HCT116 (cell line): ENCODE results near the gene PIK3IP1. TPM values are rescaled to one million over a fixed set of nuclear protein-coding genes. Genes with fewer than 3 reads are reported as not detected.

Experiments used
- ATAC-seq: fragments of 200-7000 bp; cut with Tn5 transposase; 2 replicates; pipeline ENCODE4 v1.9.1; 2020; ENCODE audit warnings: mild to moderate bottlenecking, moderate library complexity
- BruUV-seq: library from RNA; stranded (reverse); fragments of 400-500 nt; replicated peaks from 2 replicates; lab custom pipeline; 2021; lab: Mats Ljungman, UMichigan
- CTCF ChIA-PET: fragments of 300-600 bp; sonication (Branson Sonifier 250); formaldehyde crosslinking; loops from one replicate; lab custom pipeline; 2021; ENCODE audit warnings: antibody characterized with exemption; lab: Charles Lee
- POLR2A ChIA-PET: fragments of 300-600, 350-600 bp; sonication (Branson Sonifier 250); formaldehyde crosslinking; loops from one replicate; lab custom pipeline; 2021; ENCODE audit warnings: antibody characterized with exemption; lab: Charles Lee
- RAD21 ChIA-PET, 2 experiments: fragments of 300-600 bp; sonication (Branson Sonifier 250); formaldehyde crosslinking; loops; one replicate each; lab custom pipeline; 2023; ENCODE audit warnings: low total read pairs in 2 of 2; ENCODE audit not compliant: uncharacterized antibody in 2 of 2, unreplicated experiment in 2 of 2, low non-redundant PET in 1 of 2; lab: Charles Lee
- DNase-seq: peaks from one replicate; pipeline ENCODE4 v3.0.0-alpha.2; 2010; ENCODE audit warnings: low read depth, low spot score
- H2AFZ ChIP-seq: fragments of 200-600 bp; shearing (Covaris generic), sonication (generic); 2 replicates; pipeline ENCODE4 v1.6.1; 2017; ENCODE audit warnings: low read depth, mixed run types, mixed read lengths, antibody characterized with exemption, low read length; ENCODE audit not compliant: poor library complexity, severe bottlenecking
- H3K27ac ChIP-seq: 2 replicates; pipeline ENCODE4 v1.5.1; 2012; ENCODE audit warnings: low read depth, low read length
- H3K27me3 ChIP-seq: fragments of 200-600 bp; sonication (generic); 2 replicates; pipeline ENCODE4 v1.6.1; 2016; ENCODE audit warnings: mixed run types, low read length, mixed read lengths; ENCODE audit not compliant: insufficient read depth
- H3K36me3 ChIP-seq, 2 experiments: fragments of 200-500 bp in 1 of 2; fragments of 200-600 bp in 1 of 2; sonication (Bioruptor generic) in 1 of 2; sonication (generic) in 1 of 2; 2 replicates each; pipeline versions ENCODE4 v1.5.1 to v1.6.1; 2014 to 2016; ENCODE audit warnings: low read length in 2 of 2, inconsistent platforms in 1 of 2, mixed read lengths in 1 of 2, mixed run types in 1 of 2; ENCODE audit not compliant: insufficient read depth in 2 of 2, control insufficient read depth in 1 of 2
- H3K4me1 ChIP-seq, 2 experiments: fragments of 200-600 bp in 1 of 2; sonication (generic) in 1 of 2; 2 replicates each; pipeline versions ENCODE4 v1.5.1 to v1.6.1; 2012 to 2017; ENCODE audit warnings: low read length in 2 of 2, inconsistent platforms in 1 of 2, mild to moderate bottlenecking in 1 of 2, mixed read lengths in 1 of 2, mixed run types in 1 of 2, moderate library complexity in 1 of 2; ENCODE audit not compliant: insufficient read depth in 2 of 2, control insufficient read depth in 1 of 2
- H3K4me2 ChIP-seq: fragments of 200-600 bp; sonication (generic); 2 replicates; pipeline ENCODE4 v1.6.1; 2017; ENCODE audit warnings: mixed run types, low read length, mixed read lengths
- H3K4me3 ChIP-seq, 2 experiments: fragments of 200-600 bp in 1 of 2; sonication (generic) in 1 of 2; replicated peaks in 1 of 2; 2 replicates each; pipeline ENCODE4 v1.5.1; 2011 to 2016; ENCODE audit warnings: low read length in 2 of 2, control low read depth in 1 of 2, low read depth in 1 of 2, mild to moderate bottlenecking in 1 of 2, mixed read lengths in 1 of 2, mixed run types in 1 of 2
- H3K79me2 ChIP-seq: fragments of 200-600 bp; sonication (generic); 2 replicates; pipeline ENCODE4 v1.6.1; 2017; ENCODE audit warnings: mild to moderate bottlenecking, mixed run types, low read length, moderate library complexity, mixed read lengths; ENCODE audit not compliant: insufficient read depth
- H3K9ac ChIP-seq: fragments of 200-600 bp; sonication (generic); 2 replicates; pipeline ENCODE4 v1.6.1; 2016; ENCODE audit warnings: low read length, mixed read lengths
- H3K9me2 ChIP-seq: fragments of 200-600 bp; sonication (generic), shearing (Covaris generic); 2 replicates; pipeline ENCODE4 v1.6.1; 2017; ENCODE audit warnings: mixed run types, mild to moderate bottlenecking, moderate library complexity; ENCODE audit not compliant: insufficient read depth
- H3K9me3 ChIP-seq, 2 experiments: fragments of 200-500 bp in 1 of 2; fragments of 200-600 bp in 1 of 2; sonication (Bioruptor generic) in 1 of 2; sonication (generic) in 1 of 2; 2 replicates each; pipeline ENCODE4 v1.6.1; 2014 to 2017; ENCODE audit warnings: low read length in 2 of 2, mixed read lengths in 2 of 2, inconsistent platforms in 1 of 2, low read depth in 1 of 2, mild to moderate bottlenecking in 1 of 2, mixed run types in 1 of 2, moderate library complexity in 1 of 2; ENCODE audit not compliant: control insufficient read depth in 1 of 2, insufficient read depth in 1 of 2
- H4K20me1 ChIP-seq: fragments of 200-600 bp; sonication (generic), shearing (Covaris generic); 2 replicates; pipeline ENCODE4 v1.6.1; 2017; ENCODE audit warnings: mixed run types, mild to moderate bottlenecking, moderate library complexity; ENCODE audit not compliant: insufficient read depth
- EZH2 ChIP-seq: fragments of 200-600 bp; sonication (generic); IDR thresholded peaks from 2 replicates; pipeline ENCODE4 v1.6.1; 2017; ENCODE audit warnings: antibody characterized with exemption, mixed run types
- EZH2phosphoT487 ChIP-seq: fragments of 200-600 bp; IDR thresholded peaks from 2 replicates; pipeline ENCODE4 v1.6.1; 2018; ENCODE audit warnings: antibody characterized with exemption, borderline replicate concordance
- FOSL1 ChIP-seq: IDR thresholded peaks from 2 replicates; pipeline ENCODE4 v1.6.1; 2012; ENCODE audit warnings: low read depth
- JUND ChIP-seq: IDR thresholded peaks from 2 replicates; pipeline ENCODE4 v1.6.1; 2012
- RAD21 ChIP-seq: IDR thresholded peaks from 2 replicates; pipeline ENCODE4 v1.6.1; 2012; ENCODE audit warnings: low read depth, mild to moderate bottlenecking
- REST ChIP-seq: IDR thresholded peaks from 2 replicates; pipeline ENCODE4 v1.6.1; 2012; ENCODE audit warnings: low read depth
- intact Hi-C: fragments of 100-400 bp; cut with micrococcal nuclease; formaldehyde crosslinking; loops from 2 replicates; pipeline ENCODE4 v1.10.0; 2022
- total RNA-seq: library from RNA; stranded (reverse); gene quantifications from one replicate; pipeline ENCODE4 v1.2.1, GENCODE V29; 2021; ENCODE audit not compliant: unreplicated experiment
- TF ChIP-seq, protein P1 (sequence below): IDR thresholded peaks from 2 replicates; pipeline ENCODE4 v1.6.1; 2012

The PIK3IP1 gene
- total RNA-seq, 1 experiment from 2014 or later = 1.6 TPM

- TF ChIP-seq EZH2 = no peak
- no peak for TF ChIP-seq REST
- TF ChIP-seq EZH2phosphoT487 = no peak
- TF ChIP-seq, protein P1, sequence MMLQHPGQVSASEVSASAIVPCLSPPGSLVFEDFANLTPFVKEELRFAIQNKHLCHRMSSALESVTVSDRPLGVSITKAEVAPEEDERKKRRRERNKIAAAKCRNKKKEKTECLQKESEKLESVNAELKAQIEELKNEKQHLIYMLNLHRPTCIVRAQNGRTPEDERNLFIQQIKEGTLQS = no peak
Measured at GRCh38 chr22:31333641-31334040, 41.4 kb upstream of the PIK3IP1 start (continued).

DNA sequence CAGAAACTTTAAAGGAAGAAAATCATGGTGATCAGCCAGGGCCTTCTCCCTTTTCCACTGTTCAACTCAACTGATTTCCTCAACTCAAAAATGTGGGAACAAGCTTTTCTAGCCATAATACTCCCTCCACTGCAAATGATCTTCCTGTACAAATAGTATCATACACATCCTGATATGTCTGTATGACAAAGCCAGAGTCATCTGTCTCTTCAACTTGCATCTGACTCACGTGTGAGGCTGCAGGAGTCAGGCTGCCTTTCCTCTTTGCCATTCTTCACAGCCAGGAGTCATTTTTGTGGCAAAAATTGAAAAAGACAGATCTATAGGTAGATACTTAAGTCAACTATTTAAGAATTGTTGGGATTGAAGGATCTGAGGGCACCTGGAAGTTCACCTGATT is 40.6 kb upstream of the PIK3IP1 start:
- H3K4me3 ChIP-seq = no peak overlapping the region
- H2AFZ ChIP-seq = no peak overlapping the region
- H3K9ac ChIP-seq = no peak overlapping the region
- POLR2A ChIA-PET = no interaction called here
- no peaks in the 10 kb centered on the region for H4K20me1 ChIP-seq
- peaks cover 29 to 34% of the 10 kb centered on the region in 2 experiments; a peak in 3 of 4 replicates for H3K36me3 ChIP-seq
- TF ChIP-seq, protein P1 = no peak
- no peak for TF ChIP-seq JUND
- TF ChIP-seq FOSL1 = no peak
- no peak for TF ChIP-seq RAD21
- no peaks in the 10 kb centered on the region for H3K9me2 ChIP-seq
- H3K27me3 ChIP-seq = no peaks in the 10 kb centered on the region
- H3K9me3 ChIP-seq = no peaks in the 10 kb centered on the region
- H3K27ac ChIP-seq = no peak overlapping the region
- H3K79me2 ChIP-seq = peaks cover 5% of the 10 kb centered on the region; the same call in 1 of the 2 replicates
- no peak for DNase-seq
- intact Hi-C loops = no loop called here
- RAD21 ChIA-PET = no interaction called here
- no peak for ATAC-seq
- no peak overlapping the region for H3K4me2 ChIP-seq
- peaks cover 5 to 10% of the 10 kb centered on the region in 2 experiments; a peak in 3 of 4 replicates for H3K4me1 ChIP-seq
- CTCF ChIA-PET = interaction anchor here (2.0 kb wide), 1 partner anchor 20 kb away, joined by 4 read pairs; no protein-coding TSS in a partner anchor
- no TSS peak for BruUV-seq
